ENCODE results near the gene CIAPIN1.
"Not testable (repeated sequence)": the region's sequence is repeated elsewhere in the genome, so short reads cannot be mapped to it uniquely, and the experiment has no call there.

Gene CIAPIN1

DNA sequence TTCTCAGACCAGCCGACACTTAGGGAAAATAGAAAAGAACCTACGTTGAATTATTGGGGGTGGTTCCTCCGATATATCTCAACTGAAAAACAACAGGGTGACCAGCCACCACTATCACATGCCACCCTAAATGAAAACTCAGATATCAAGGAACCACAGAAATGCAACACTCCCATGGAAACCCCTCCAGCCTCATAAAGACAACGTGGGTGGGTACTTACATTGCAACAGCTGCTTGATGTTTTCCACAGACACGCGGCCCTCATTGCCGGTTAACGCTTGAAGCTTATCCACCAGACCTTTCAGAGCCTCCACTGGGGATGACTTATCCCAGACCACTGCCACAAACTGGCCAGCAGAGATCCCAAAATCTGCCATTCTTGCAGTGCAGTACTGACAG lies 6.6 kb downstream of the CIAPIN1 start:
- not testable (repeated sequence) for DNase-seq (ENCODE audit: low read depth)

DNA sequence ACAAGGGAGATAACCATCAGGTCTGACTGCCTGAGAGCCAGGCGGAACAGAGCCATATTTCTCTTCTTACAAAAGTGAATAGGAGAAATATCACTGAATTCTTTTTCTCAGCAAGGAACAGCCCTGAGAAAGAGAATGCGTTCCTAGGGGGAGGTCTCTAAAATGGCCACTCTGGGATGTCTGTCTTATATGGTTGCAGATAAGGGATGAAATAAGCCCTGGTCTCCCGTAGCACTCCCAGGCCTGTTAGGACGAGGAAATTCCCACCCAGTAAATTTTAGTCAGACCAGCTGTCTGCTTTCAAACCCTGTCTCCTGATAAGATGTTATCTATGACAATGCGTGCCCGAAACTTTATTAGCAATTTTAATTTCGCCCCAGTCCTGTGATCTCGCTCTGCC lies 7.2 kb downstream of the CIAPIN1 start:
- DNase-seq (ENCODE audit: low read depth): not testable (repeated sequence)

DNA sequence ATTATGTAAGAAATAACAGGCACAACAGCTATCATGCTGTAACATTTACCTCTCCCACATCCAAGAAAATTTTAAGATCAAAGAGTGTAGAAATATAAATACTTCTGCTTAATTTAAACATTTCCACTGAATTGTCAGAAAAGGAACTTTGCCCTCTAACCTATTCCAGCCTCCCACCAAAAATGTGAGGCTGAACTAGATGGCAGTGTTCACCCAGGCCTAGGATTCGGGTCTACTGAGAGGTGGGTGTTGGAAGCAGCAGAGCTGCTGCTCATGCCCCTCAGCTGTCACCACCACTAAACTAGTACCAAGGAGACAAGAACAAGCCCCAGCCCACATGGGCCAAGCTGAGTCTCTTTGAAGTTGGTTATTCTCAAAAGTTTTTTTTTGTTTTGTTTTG lies 11.3 kb downstream of the CIAPIN1 start:
- no peak for DNase-seq (ENCODE audit: low read depth)

DNA sequence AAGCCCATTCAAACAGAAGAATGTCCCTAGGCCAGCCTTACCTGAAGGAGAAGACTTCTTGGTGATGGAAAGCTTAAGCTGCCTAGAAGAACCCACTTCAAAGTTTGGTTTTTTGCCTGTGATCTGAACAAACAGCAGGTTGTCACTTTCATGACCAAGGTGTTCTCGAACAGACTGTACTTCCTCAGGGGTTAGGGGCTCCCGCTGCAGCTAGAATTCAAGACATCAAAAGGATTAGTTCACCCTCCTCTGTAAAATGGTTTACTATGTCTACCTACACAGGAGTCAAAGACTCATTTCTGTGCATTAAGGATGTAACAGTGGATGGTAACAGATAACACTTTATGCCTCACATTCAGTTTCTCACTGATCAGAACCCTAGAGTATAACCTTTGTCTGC lies 13.2 kb downstream of the CIAPIN1 start:
- no peak for DNase-seq (ENCODE audit: low read depth)

DNA sequence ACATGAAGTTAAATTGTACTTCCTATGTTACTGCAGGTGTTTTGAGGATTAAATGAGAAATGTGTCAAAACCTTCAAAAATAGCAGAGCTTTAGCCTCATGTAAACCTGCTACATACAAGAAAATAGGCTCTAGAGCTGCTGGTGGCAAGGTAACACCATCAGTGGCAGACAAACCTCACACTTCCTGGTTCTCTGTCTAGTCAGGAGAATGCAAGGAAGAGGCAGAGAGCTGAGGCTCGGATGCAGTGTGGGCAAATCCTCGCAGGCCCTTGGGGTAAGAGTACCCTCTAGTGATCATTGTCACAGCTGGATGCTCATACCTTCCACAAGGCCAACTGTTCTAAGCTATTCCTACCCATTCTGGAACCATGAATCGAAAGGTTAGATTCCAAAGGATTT lies 14.2 kb downstream of the CIAPIN1 start:
- no peak for DNase-seq (ENCODE audit: low read depth)

DNA sequence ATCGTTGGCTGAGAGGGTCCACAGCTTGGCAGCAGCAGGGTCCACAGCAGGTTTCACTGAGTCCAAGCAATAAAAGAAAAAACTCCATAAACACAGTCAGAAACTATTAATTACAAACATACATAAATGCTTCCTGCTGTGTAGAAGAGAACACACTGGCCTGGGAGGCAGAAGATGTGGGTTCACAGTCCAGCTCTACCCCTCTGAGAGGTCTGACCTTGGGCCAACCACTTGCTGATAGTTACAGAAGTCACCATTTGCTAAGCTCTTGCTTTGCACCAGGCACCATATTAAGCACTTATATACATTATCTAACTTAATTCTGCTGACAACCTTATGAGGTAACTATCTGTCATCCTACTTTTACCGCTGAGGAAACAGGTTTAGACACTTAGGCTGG lies 14.7 kb downstream of the CIAPIN1 start:
- DNase-seq (ENCODE audit: low read depth): no peak

DNA sequence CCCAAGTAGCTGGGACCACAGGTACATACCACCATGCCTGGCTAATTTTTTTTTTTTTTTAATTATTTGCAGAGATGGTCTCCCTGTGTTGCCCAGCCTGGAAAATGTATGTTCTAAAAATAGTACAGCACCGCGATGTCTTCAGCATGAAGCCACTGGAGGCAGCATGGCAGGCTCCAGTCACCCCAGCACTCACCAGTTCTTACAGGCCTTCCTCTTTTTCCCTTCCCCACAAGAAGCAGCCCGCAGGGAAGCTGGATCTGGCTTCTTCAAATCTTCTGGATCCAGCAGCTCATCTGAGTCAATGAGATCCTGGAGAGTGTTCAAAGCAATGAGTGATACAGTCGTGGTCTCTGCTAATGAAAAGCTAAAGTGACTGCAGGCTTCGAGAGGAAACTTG lies 16.2 kb downstream of the CIAPIN1 start:
- DNase-seq (ENCODE audit: low read depth): no peak

DNA sequence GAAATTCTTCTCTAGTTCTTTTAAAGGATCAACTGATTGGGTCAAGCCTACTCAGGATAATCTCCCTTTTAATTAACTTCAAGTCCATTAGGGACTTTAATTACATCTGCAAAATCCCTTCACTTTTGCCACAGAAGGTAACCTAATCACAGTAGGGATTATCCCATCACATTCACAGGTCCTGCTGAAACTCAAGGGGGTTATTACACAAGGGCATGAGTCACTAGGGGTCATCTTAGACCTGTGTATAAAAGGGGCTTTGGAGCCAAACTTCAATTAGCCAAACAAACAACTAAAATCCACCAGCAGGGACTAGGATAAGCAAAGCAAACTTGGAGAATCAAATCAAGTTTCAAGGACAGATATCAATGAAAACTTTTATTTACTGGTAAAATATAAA lies 19.4 kb downstream of the CIAPIN1 start:
- DNase-seq (ENCODE audit: low read depth): no peak

DNA sequence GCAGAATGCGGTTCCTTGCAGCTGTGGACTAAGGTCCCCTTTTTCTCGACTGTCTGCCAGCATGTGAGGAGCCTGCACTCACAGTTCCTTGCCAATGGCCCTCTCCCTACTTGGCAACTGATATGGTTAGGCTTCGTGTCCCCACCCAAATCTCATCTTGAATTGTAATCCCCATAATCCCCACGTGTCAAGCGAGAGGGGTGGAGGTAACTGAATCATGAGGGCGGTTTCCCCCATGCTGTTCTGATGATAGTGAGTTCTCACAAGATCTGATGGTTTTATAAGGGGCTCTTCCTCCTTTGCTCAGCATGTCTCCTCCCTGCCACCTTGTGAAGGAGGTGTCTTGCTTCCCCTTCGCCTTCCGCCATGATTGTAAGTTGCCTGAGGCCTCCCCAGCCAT lies 19.9 kb downstream of the CIAPIN1 start:
- DNase-seq (ENCODE audit: low read depth): no peak

DNA sequence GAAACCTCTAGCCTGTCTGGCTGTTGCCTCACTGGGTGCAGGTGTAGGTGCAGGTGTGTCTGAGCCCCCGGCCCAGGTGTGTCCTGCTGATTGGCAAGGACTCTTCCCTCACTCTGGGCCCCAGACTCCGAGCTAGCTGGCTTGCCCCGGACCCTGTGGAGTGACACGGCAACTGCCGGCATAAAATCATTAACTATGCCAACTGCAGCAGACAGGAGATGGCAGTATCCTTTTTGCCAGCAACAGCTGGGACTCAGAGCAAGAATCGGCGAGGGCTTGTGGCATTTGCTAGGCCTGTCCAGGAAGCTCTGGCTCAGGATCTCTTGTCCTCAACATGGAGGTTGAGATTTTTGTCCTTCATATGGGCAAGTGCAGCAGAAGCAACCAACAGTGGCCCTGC lies 20.8 kb downstream of the CIAPIN1 start:
- no peak for DNase-seq (ENCODE audit: low read depth)

DNA sequence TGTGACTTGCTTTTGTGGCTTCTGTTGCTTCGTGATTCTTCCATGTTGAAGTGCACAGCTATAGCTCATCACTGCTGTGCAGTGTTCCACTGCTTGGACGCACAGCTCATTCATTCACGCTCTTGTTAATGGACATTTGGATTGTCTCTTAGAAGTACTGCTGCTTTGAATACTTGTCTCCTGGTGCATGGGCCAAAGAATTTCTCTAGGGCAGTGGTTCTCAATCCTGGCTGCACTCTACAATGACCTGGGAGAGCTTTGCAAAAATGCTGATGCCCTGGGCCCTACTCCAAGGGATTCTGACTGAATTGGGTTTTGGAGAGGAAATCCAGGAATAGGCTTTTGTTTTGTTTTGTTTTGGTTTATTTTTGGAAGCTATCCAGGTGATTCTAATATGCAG lies 22.6 kb downstream of the CIAPIN1 start:
- no peak for DNase-seq (ENCODE audit: low read depth)

DNA sequence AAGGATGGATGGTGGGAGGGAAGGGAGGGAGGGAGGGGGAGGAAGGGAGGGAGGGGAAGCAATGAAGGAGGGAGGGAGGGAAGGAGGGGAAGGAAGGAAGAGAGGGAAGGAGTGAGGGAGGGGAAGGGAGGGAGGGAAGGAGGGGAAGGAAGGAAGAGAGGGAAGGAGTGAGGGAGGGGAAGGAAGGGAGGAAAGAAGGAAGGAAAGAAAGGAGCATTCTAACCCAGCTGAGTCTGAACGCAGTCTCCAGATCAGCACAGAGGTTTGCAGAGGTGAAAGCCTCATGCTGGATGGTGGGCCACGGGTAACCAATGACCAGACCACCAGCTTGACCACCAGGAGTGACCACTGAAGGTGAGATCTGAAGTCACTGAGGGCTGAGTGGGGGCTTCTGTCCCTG lies 24.0 kb downstream of the CIAPIN1 start:
- DNase-seq (ENCODE audit: low read depth): no peak

DNA sequence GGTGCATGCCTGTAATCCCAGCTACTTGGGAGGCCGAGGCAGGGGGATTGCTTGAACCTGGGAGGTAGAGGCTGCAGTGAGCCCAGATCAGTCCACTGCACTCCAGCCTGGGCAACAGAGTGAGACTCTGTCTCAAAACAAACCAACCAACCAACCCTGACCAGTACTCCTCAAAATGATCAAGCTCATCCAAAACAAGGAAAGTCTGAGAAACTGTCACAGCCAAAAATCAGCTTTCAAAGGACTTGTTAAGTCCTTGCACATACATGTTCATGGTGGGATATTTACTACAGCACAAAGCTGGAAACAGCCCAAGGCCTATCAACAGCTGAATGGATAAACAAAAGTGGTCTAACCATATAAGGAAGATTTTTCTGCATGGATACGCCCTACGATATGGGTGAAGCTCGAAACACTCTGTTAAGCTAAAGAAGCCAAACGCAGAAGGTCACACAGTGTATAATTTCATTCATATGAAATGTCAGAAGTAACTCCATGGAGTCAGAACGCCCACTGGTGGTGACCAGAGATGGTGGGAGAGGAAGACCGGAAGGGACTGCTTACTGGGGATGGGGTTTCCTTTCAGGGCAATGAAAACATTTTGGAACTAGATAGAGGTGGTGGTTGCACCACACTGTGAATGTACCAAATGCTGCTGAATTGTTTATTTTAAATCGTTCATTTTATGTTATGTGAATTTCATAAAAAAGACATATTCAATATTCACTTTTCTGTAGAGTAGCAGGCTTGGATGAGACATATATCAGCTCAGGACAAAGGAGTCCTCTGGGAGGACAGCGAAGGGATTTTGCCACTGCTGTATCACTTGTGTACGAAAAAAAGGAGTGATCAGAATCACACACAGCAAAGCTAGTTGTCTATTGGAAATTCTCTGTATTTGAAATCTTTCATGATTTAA lies 24.9 kb downstream of the CIAPIN1 start:
- DNase-seq (ENCODE audit: low read depth): no peak

DNA sequence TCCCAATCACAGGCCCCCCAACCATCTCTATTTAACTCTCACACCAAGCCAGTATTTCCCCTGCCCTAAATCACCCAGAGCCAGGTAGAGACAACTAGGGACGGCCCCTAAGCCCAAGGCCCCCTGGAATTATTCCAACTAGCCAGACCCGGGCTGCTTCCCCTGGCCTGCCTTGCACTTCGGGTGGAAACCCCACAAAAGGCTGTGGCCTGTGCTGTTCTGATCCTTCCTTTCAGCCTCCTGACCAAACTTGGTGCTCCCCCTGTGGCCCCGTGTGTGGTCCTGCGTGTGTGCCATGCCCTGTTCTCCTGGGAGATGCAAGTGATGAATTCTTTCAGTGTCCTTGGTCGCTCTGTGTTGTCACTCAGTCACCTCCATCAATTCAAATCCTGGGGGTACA lies 27.7 kb downstream of the CIAPIN1 start:
- no peak for DNase-seq (ENCODE audit: low read depth)

DNA sequence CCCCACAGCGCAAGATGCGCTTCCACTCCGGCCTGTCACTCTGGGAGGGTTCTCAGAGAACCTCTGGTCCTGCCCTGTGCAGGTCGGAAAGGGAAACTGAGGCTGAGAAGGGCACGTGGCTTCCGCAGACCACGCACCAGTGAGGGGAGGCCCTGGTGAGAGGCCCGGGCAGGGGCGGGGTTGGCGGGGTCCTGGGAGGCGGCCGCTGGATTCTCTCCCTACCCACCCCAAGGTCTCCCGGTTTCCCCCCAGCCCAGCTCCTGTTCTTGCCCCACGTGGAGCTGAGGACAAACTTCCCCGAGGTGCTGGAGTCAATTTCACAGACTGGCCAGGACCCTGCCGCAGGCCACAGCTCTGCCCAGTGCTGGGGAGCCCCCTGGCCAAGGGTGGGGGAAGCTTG lies 31.1 kb downstream of the CIAPIN1 start:
- no peak for DNase-seq (ENCODE audit: low read depth)

DNA sequence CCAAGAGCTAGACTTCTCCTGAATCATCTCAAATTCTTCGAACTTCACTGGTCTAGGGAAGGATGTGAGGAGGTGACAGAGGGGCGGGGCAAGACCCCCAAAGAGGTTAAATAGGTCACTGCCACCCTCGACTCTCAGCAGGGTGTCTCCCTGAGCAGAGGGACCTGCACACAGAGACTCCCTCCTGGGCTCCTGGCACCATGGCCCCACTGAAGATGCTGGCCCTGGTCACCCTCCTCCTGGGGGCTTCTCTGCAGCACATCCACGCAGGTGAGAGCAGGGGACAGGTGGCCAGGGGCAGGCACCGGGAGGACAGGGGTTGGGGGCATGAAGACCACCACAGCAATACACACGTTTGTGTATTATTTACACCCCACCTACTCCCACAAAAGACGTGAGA lies 33.5 kb downstream of the CIAPIN1 start:
- no peak for DNase-seq (ENCODE audit: low read depth)

DNA sequence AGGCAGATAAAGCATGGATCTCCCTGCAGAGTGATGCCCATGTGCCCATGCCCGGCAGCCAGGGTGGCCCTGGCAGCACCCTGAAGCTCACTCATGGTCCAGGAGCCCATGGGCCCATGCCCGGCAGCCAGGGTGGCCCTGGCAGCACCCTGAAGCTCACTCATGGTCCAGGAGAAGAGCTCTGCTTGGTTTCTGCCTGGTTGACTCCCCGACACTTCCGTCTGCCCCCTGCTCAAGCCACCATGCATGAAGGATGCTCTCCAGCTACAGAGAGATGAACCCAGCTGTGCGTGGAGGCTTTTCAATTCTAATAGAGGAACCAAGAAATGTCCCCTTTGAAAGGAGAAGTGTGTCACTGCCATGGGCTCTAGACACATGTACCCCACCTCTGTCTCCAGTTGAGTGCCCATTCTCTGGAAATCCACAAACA lies 33.9 kb downstream of the CIAPIN1 start:
- DNase-seq (ENCODE audit: low read depth): no peak

DNA sequence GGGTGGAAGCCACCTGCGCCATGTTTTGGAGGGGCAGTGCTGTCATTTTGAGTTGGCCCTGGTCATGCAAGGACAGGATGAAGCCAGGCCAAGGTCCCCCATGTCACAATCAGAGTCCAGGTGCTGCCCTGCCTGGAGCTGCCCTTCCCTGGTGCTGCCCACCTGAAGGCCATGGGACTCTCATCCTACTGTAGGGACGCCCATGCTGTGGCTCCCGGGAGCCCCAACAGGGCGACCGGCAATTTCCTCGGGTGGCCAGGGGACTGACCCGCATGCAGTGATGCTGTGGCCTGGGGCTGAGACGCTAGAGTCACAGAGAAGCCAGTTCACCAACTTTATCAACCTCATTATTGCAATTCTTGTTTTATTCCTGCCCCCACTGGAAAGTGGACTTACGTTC lies 34.6 kb downstream of the CIAPIN1 start:
- DNase-seq (ENCODE audit: low read depth): no peak

DNA sequence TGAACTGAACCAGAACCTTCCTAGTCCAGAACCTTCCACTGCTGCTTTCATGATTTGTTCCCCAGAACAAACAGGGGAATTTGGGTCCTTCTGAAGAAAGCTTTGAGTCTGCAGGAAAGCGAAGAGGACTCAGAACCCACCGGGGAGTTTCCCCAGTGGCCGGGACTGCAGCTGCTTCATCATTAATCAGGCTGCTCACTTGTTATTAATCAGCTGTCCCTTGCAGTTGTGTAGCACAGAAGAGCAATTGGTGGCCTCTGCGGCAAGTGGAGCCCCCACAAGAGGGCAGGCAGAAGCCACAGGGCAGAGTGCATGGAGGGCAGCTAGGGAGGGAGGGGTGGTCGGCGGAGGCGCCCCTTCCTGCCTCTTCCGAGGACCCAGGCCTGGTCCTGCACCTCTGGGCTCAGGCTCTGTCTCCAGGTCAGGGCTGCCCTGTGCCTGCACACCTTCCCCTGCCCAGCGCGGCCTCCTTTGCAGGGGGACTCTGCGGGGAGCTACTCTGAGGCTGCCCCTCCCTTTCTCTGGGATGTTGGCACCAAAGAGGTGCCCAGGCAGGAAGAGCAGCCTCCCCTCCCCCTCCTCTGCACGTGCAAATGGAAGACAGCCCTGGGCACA lies 35.7 kb downstream of the CIAPIN1 start:
- DNase-seq (ENCODE audit: low read depth): no peak

DNA sequence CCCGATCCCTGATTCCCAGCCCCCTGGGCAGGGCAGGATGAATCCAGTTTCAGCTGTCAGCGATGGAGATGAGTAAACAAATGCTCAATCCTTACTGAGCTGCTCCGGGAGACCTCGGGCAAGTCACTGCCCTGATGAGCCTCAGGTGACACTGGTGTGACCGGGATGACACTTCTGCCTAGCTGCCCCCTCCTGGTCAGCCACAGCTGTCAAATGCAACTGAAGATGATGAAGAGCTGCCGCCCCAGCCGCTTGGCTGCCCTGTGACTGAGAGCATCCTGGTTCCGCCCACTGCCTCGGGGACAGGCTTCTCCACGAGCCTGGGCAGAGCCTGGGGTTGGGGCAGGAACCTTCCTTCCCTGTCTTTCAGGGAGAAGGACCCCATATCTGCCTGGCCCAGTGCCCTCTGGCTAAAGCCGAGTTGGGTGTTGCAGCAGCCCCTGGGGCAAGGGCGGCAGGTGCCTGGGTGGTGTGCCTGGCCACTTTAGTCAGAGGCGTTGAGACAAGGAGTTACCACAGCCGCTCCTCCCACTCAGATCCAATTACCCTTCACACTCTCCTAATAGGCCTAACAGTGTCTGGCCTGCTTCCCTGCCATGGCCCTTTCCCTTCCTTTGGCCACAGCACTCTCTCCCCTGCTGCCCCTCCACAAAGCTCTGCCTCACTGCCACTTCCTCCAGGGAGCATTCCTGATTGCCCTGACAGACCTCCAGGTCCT lies 37.2 kb downstream of the CIAPIN1 start:
- no peak for DNase-seq (ENCODE audit: low read depth)

DNA sequence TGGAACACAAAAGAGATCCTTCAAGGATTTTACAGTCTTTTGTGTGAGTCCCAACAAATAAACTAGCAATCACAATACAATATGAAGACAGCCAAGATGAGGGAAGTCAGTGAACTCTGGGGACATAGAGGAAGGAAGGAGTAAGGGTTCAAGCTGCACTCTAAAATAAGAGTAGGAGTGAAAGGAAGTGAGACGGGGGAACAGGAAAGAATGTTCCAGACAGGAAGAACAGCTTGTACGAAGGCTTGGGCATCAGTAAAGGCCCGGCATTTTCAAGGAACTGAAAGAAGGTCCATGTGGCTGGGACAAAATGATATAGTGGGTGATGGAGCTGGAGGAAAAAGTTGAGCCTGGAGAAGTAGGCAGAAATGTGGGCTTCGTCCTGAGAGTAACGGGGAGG lies 38.1 kb downstream of the CIAPIN1 start:
- DNase-seq (ENCODE audit: low read depth): no peak

DNA sequence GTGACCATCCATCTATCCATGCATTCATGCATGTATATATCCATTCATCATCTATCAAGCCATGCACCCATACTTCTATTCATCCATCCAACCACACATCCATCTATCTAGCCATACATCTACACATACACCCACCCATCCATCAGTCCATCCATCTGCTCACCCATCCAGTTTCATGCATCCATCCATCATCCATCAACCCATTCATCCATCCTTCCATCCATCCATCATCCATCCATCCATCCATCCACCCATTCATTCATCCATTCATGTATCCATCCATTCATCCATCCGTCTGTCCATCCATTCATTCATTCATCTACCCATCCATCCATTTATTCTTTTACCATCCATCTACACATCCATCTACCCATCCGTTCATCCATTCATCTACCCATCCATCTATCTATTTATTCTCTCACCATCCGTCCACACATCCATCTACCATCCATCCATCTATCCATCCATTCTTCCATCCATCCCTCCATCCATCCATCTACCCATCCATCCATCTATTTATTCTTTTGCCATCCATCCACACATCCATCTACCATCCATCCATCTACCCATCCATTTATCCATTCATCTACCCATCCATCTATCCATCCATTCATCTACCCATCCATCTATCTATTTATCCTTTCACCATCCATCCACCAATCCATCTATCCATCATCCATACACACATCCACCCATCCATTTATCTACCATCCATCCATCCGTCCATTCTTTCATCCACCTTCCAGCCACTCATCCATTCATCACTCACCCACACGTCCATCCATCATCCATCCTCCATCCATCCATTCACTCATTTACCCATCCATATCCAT lies 39.4 kb downstream of the CIAPIN1 start:
- DNase-seq (ENCODE audit: low read depth): no peak

Measured in activated T-helper 1 cell treated with Interleukin-2 at 50 U/mL for 16 hours (primary cell).